Measurements from ENCODE around the gene KCNN4.

Gene KCNN4

GRCh38 chr19:43735957-43736356 lies 44.8 kb downstream of the KCNN4 start:
- TF ChIP-seq EZH2phosphoT487 (conservative IDR thresholded peaks at IDR 0.05; ENCODE audit: low read length): no peak
- no peak for TF ChIP-seq CTCF (IDR thresholded peaks at IDR 0.05; ENCODE audit: insufficient read depth, low read length, poor library complexity, severe bottlenecking)
- H3K4me2 ChIP-seq (ENCODE audit: low read depth, low read length, poor library complexity, severe bottlenecking): no peak overlapping the region
- no peak overlapping the region for H2AFZ ChIP-seq (ENCODE audit: low read depth, low read length, severe bottlenecking)
- no peak overlapping the region for H3K27ac ChIP-seq (ENCODE audit: low read depth, low read length)
- no peak overlapping the region for H3K4me3 ChIP-seq (ENCODE audit: insufficient read depth, low read length, poor library complexity, severe bottlenecking)
- peaks cover 5% of the 10 kb centered on the region; the same call in 1 of the 2 replicates for H3K36me3 ChIP-seq (ENCODE audit: low read length)
- no peaks in the 10 kb centered on the region for H3F3A ChIP-seq (ENCODE audit: insufficient read depth)
- no peaks in the 10 kb centered on the region for H3K9me2 ChIP-seq (replicated peaks; ENCODE audit: insufficient read depth, low read length)
- no peaks in the 10 kb centered on the region for H3K27me3 ChIP-seq (ENCODE audit: low read length)
- no peak overlapping the region for H3K9ac ChIP-seq (ENCODE audit: low read length)
- H3K9me3 ChIP-seq (ENCODE audit: insufficient read depth, low read length): no peaks in the 10 kb centered on the region
- H3K79me2 ChIP-seq (ENCODE audit: insufficient read depth, low read length): no peaks in the 10 kb centered on the region
- H4K20me1 ChIP-seq (ENCODE audit: low read depth, low read length): no peaks in the 10 kb centered on the region

- H3K27ac ChIP-seq (ENCODE audit: low read depth, low read length): no peak overlapping the region
- H3K9ac ChIP-seq (ENCODE audit: low read length): no peak overlapping the region
- H3F3A ChIP-seq (ENCODE audit: insufficient read depth): no peaks in the 10 kb centered on the region
- H3K4me3 ChIP-seq (ENCODE audit: insufficient read depth, low read length, poor library complexity, severe bottlenecking): no peak overlapping the region
- no peaks in the 10 kb centered on the region for H3K27me3 ChIP-seq (ENCODE audit: low read length)
- H3K9me2 ChIP-seq (replicated peaks; ENCODE audit: insufficient read depth, low read length): no peaks in the 10 kb centered on the region
- no peaks in the 10 kb centered on the region for H3K9me3 ChIP-seq (ENCODE audit: insufficient read depth, low read length)
- 0 out of 2 replicates have a peak, but pooled peaks cover 2% of the 10 kb centered on the region for H3K36me3 ChIP-seq (ENCODE audit: low read length)
- no peak overlapping the region for H2AFZ ChIP-seq (ENCODE audit: low read depth, low read length, severe bottlenecking)
- H3K79me2 ChIP-seq (ENCODE audit: insufficient read depth, low read length): no peaks in the 10 kb centered on the region
- H3K4me2 ChIP-seq (ENCODE audit: low read depth, low read length, poor library complexity, severe bottlenecking): no peak overlapping the region
- TF ChIP-seq CTCF (IDR thresholded peaks at IDR 0.05; ENCODE audit: insufficient read depth, low read length, poor library complexity, severe bottlenecking): no peak
- no peak for TF ChIP-seq EZH2phosphoT487 (conservative IDR thresholded peaks at IDR 0.05; ENCODE audit: low read length)
- no peaks in the 10 kb centered on the region for H4K20me1 ChIP-seq (ENCODE audit: low read depth, low read length)
Measured at GRCh38 chr19:43735013-43735412, 45.8 kb downstream of the KCNN4 start.

GRCh38 chr19:43731846-43732245 lies 48.9 kb downstream of the KCNN4 start:
- Histone ChIP-seq H3K27ac (ENCODE audit: low read depth, low read length) (no peak overlapping the region), H3K36me3 (ENCODE audit: low read length) (0 out of 2 replicates have a peak, but pooled peaks cover 2% of the 10 kb centered on the region)

More at GRCh38 chr19:43731846-43732245, 48.9 kb downstream of the KCNN4 start:
- Histone ChIP-seq H3K9me3 (ENCODE audit: insufficient read depth, low read length) (no peaks in the 10 kb centered on the region), H2AFZ (ENCODE audit: low read depth, low read length, severe bottlenecking) (no peak overlapping the region), H3K79me2 (ENCODE audit: insufficient read depth, low read length) (no peaks in the 10 kb centered on the region), H3F3A (ENCODE audit: insufficient read depth) (no peaks in the 10 kb centered on the region), H4K20me1 (ENCODE audit: low read depth, low read length) (no peaks in the 10 kb centered on the region), H3K4me3 (ENCODE audit: insufficient read depth, low read length, poor library complexity, severe bottlenecking) (no peak overlapping the region), H3K9ac (ENCODE audit: low read length) (no peak overlapping the region), H3K9me2 (replicated peaks; ENCODE audit: insufficient read depth, low read length) (no peaks in the 10 kb centered on the region), H3K4me2 (ENCODE audit: low read depth, low read length, poor library complexity, severe bottlenecking) (no peak overlapping the region), H3K27me3 (ENCODE audit: low read length) (no peaks in the 10 kb centered on the region)
- no peak for TF ChIP-seq EZH2phosphoT487 (conservative IDR thresholded peaks at IDR 0.05; ENCODE audit: low read length)
- TF ChIP-seq CTCF (IDR thresholded peaks at IDR 0.05; ENCODE audit: insufficient read depth, low read length, poor library complexity, severe bottlenecking): no peak
